HEK293 (cell line): ENCODE results near the gene TNFRSF18.

ENCODE experiments used
- BCL11B ChIP-seq: fragments of 450-650 bp; formaldehyde crosslinking; IDR thresholded peaks from 2 replicates; pipeline ENCODE4 v1.5.1; 2016; ENCODE audit warnings: low read depth, missing biosample characterization, missing genetic modification characterization
- GLIS2 ChIP-seq: fragments of 450-650 bp; formaldehyde crosslinking; IDR thresholded peaks from 2 replicates; pipeline ENCODE4 v1.5.1; 2016; ENCODE audit warnings: missing biosample characterization, missing genetic modification characterization
- IKZF3 ChIP-seq: fragments of 450-650 bp; IDR thresholded peaks from 2 replicates; pipeline ENCODE4 v1.5.0; 2018; ENCODE audit warnings: missing biosample characterization, mild to moderate bottlenecking, missing genetic modification characterization, moderate library complexity
- KLF1 ChIP-seq: fragments of 450-650 bp; formaldehyde crosslinking; IDR thresholded peaks from 2 replicates; pipeline ENCODE4 v1.5.1; 2016; ENCODE audit warnings: missing biosample characterization, missing genetic modification characterization
- KLF8 ChIP-seq: fragments of 450-650 bp; formaldehyde crosslinking; IDR thresholded peaks from 2 replicates; pipeline ENCODE4 v1.5.1; 2016; ENCODE audit warnings: missing biosample characterization, missing genetic modification characterization
- MEIS1 ChIP-seq: sonication (generic); formaldehyde crosslinking; IDR thresholded peaks from 2 replicates; pipeline ENCODE4 v1.8.1; 2022; ENCODE audit warnings: missing genetic modification reagents, mild to moderate bottlenecking, borderline replicate concordance
- MZF1 ChIP-seq: fragments of 450-650 bp; formaldehyde crosslinking; IDR thresholded peaks from 2 replicates; pipeline ENCODE4 v1.5.1; 2017; ENCODE audit warnings: missing biosample characterization, missing genetic modification characterization, borderline replicate concordance
- RBAK ChIP-seq: fragments of 450-650 bp; formaldehyde crosslinking; IDR thresholded peaks from 2 replicates; pipeline ENCODE4 v1.5.1; 2016; ENCODE audit warnings: missing biosample characterization, missing genetic modification characterization
- SP2 ChIP-seq: fragments of 450-650 bp; formaldehyde crosslinking; IDR thresholded peaks from 2 replicates; pipeline ENCODE4 v1.5.1; 2016; ENCODE audit warnings: missing biosample characterization, missing genetic modification characterization
- SP7 ChIP-seq: fragments of 450-650 bp; formaldehyde crosslinking; IDR thresholded peaks from 2 replicates; pipeline ENCODE4 v1.5.1; 2016; ENCODE audit warnings: missing biosample characterization, missing genetic modification characterization
- ZBTB7A ChIP-seq: fragments of 450-650 bp; formaldehyde crosslinking; IDR thresholded peaks from 2 replicates; pipeline ENCODE4 v1.5.1; 2016; ENCODE audit warnings: low read depth, missing biosample characterization, missing genetic modification characterization
- ZFHX2 ChIP-seq: fragments of 450-650 bp; formaldehyde crosslinking; conservative IDR thresholded peaks from 2 replicates; pipeline ENCODE4 v1.5.1; 2016; ENCODE audit warnings: missing biosample characterization, missing genetic modification characterization
- ZNF140 ChIP-seq: fragments of 450-650 bp; formaldehyde crosslinking; IDR thresholded peaks from 2 replicates; pipeline ENCODE4 v1.5.1; 2016; ENCODE audit warnings: missing biosample characterization, missing genetic modification characterization
- ZNF146 ChIP-seq: fragments of 450-650 bp; formaldehyde crosslinking; IDR thresholded peaks from 2 replicates; pipeline ENCODE4 v1.5.1; 2016; ENCODE audit warnings: missing biosample characterization, missing genetic modification characterization
- ZNF24 ChIP-seq: fragments of 450-650 bp; formaldehyde crosslinking; IDR thresholded peaks from 2 replicates; pipeline ENCODE4 v1.5.1; 2016; ENCODE audit warnings: missing biosample characterization, missing genetic modification characterization
- ZNF350 ChIP-seq: fragments of 450-650 bp; formaldehyde crosslinking; IDR thresholded peaks from 2 replicates; pipeline ENCODE4 v1.5.0; 2017; ENCODE audit warnings: missing biosample characterization, mild to moderate bottlenecking, missing genetic modification characterization
- ZNF37A ChIP-seq: fragments of 450-650 bp; IDR thresholded peaks from 2 replicates; pipeline ENCODE4 v1.5.1; 2018; ENCODE audit warnings: missing biosample characterization, missing genetic modification characterization
- ZNF391 ChIP-seq: fragments of 450-650 bp; formaldehyde crosslinking; IDR thresholded peaks from 2 replicates; pipeline ENCODE4 v1.5.1; 2016; ENCODE audit warnings: low read depth, missing biosample characterization, missing genetic modification characterization, borderline replicate concordance
- ZNF426 ChIP-seq: fragments of 450-650 bp; formaldehyde crosslinking; IDR thresholded peaks from 2 replicates; pipeline ENCODE4 v1.5.1; 2017; ENCODE audit warnings: missing biosample characterization, missing genetic modification characterization, mild to moderate bottlenecking, inconsistent platforms, moderate library complexity
- ZNF48 ChIP-seq: fragments of 450-650 bp; formaldehyde crosslinking; IDR thresholded peaks from 2 replicates; pipeline ENCODE4 v1.5.1; 2016; ENCODE audit warnings: missing biosample characterization, missing genetic modification characterization
- ZNF558 ChIP-seq: fragments of 450-650 bp; formaldehyde crosslinking; IDR thresholded peaks from 2 replicates; pipeline ENCODE4 v1.5.1; 2016; ENCODE audit warnings: missing biosample characterization, missing genetic modification characterization
- ZNF596 ChIP-seq: fragments of 450-650 bp; IDR thresholded peaks from 2 replicates; pipeline ENCODE4 v1.5.0; 2018; ENCODE audit warnings: missing biosample characterization, mild to moderate bottlenecking, missing genetic modification characterization, moderate library complexity
- ZNF707 ChIP-seq: fragments of 450-650 bp; formaldehyde crosslinking; IDR thresholded peaks from 2 replicates; pipeline ENCODE4 v1.5.1; 2016; ENCODE audit warnings: missing biosample characterization, missing genetic modification characterization
- ZNF776 ChIP-seq: fragments of 450-650 bp; formaldehyde crosslinking; IDR thresholded peaks from 2 replicates; pipeline ENCODE4 v1.5.0; 2017; ENCODE audit warnings: missing biosample characterization, missing genetic modification characterization, borderline replicate concordance
- ZNF792 ChIP-seq: fragments of 450-650 bp; formaldehyde crosslinking; IDR thresholded peaks from 2 replicates; pipeline ENCODE4 v1.5.1; 2016; ENCODE audit warnings: missing biosample characterization, missing genetic modification characterization
- ZSCAN23 ChIP-seq: fragments of 450-650 bp; formaldehyde crosslinking; IDR thresholded peaks from 2 replicates; pipeline ENCODE4 v1.5.1; 2016; ENCODE audit warnings: missing biosample characterization, missing genetic modification characterization
- TF ChIP-seq, protein P1 (sequence below): fragments of 450-650 bp; formaldehyde crosslinking; IDR thresholded peaks from 2 replicates; pipeline ENCODE4 v1.5.1; 2017; ENCODE audit warnings: missing biosample characterization, missing genetic modification characterization
- TF ChIP-seq, protein P2 (sequence below): fragments of 450-650 bp; formaldehyde crosslinking; IDR thresholded peaks from 2 replicates; pipeline ENCODE4 v1.5.1; 2017; ENCODE audit warnings: missing biosample characterization, missing genetic modification characterization
- TF ChIP-seq, protein P3 (sequence below): fragments of 450-650 bp; IDR thresholded peaks from 2 replicates; pipeline ENCODE4 v1.5.1; 2018; ENCODE audit warnings: missing biosample characterization, mild to moderate bottlenecking, missing genetic modification characterization
- TF ChIP-seq, protein P4 (sequence below): fragments of 450-650 bp; formaldehyde crosslinking; IDR thresholded peaks from 2 replicates; pipeline ENCODE4 v1.5.1; 2016; ENCODE audit warnings: missing biosample characterization, missing genetic modification characterization
- TF ChIP-seq, protein P5 (sequence below): IDR thresholded peaks from 2 replicates; pipeline ENCODE4 v1.6.1; 2011; ENCODE audit warnings: mild to moderate bottlenecking, low read depth, low read length, borderline replicate concordance

The TNFRSF18 gene

DNA sequence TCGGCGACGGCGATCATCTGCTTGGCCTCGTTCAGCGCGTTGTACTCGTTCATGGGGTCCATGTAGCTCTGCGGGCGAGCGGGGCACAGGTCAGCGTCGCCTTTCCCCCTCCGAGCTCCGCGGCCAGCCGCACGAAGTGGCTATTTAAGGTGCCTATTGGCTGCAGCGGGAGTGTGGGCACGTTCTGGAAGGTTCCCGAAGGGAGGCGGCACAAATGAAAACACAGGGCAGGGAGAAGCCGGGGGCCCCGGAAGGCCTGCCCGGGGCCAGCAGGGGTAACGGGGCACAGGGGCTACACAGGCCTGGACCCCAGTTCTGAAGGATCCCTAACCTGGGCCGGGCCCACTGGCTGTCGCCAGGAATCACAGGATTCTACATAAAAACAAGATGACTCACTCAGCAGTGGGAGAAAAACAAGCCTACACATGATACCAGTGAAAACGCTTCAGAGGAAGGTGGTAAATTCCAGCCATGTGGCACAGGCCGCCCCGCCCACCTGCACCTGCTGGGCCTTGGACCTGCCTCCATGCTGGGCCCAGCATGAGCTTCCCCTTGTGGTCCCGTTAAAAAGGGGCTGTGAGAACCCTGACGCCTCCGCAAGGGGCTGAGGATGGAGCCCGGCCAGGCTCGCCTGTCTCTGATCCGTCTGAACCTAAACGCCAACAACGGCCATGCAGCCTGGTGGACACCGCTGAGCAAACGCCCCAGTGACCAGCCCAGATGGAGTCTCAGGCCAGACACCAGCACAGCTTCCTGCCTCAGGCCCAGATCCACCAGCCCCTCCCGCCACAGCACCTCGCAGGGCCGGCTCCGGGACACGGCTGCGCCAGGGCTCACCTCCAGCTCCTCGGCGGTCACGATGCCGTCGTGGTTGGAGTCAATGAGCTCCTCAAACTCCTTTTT, 11.5 kb upstream of the TNFRSF18 start (continued):
- TF ChIP-seq BCL11B (tag by site-specific recombination) (no peak), ZBTB7A (tag by site-specific recombination) (no peak), KLF8 (tag by site-specific recombination) (peak; percentile 43; the same call in 1 of the 2 replicates), ZNF37A (tag by site-specific recombination) (no peak), MZF1 (tag by site-specific recombination) (no peak), RBAK (tag by site-specific recombination) (no peak), ZNF558 (tag by site-specific recombination) (no peak), ZNF776 (tag by site-specific recombination) (no peak), ZNF426 (no peak), ZNF146 (tag by site-specific recombination) (no peak), GLIS2 (tag by site-specific recombination) (peak; percentile 67), SP2 (tag by site-specific recombination) (peak; percentile 47), ZFHX2 (tag by site-specific recombination) (peak; percentile 97), IKZF3 (tag by site-specific recombination) (no peak), ZNF391 (tag by site-specific recombination) (no peak), ZNF140 (tag by site-specific recombination) (no peak), SP7 (tag by site-specific recombination) (peak; percentile 81), ZNF24 (no peak), ZNF792 (tag by site-specific recombination) (no peak), ZSCAN23 (no peak), ZNF707 (no peak), KLF1 (tag by site-specific recombination) (peak; percentile 76), ZNF48 (no peak), ZNF350 (no peak), ZNF596 (tag by site-specific recombination) (no peak), MEIS1 (CRISPR knock-in tag) (no peak)
- TF ChIP-seq, protein P1, sequence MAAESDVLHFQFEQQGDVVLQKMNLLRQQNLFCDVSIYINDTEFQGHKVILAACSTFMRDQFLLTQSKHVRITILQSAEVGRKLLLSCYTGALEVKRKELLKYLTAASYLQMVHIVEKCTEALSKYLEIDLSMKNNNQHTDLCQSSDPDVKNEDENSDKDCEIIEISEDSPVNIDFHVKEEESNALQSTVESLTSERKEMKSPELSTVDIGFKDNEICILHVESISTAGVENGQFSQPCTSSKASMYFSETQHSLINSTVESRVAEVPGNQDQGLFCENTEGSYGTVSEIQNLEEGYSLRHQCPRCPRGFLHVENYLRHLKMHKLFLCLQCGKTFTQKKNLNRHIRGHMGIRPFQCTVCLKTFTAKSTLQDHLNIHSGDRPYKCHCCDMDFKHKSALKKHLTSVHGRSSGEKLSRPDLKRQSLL (tag by site-specific recombination), result peak; percentile 36; the same call in 1 of the 2 replicates
- TF ChIP-seq, protein P2, sequence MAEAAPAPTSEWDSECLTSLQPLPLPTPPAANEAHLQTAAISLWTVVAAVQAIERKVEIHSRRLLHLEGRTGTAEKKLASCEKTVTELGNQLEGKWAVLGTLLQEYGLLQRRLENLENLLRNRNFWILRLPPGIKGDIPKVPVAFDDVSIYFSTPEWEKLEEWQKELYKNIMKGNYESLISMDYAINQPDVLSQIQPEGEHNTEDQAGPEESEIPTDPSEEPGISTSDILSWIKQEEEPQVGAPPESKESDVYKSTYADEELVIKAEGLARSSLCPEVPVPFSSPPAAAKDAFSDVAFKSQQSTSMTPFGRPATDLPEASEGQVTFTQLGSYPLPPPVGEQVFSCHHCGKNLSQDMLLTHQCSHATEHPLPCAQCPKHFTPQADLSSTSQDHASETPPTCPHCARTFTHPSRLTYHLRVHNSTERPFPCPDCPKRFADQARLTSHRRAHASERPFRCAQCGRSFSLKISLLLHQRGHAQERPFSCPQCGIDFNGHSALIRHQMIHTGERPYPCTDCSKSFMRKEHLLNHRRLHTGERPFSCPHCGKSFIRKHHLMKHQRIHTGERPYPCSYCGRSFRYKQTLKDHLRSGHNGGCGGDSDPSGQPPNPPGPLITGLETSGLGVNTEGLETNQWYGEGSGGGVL, result no peak
- TF ChIP-seq, protein P3, sequence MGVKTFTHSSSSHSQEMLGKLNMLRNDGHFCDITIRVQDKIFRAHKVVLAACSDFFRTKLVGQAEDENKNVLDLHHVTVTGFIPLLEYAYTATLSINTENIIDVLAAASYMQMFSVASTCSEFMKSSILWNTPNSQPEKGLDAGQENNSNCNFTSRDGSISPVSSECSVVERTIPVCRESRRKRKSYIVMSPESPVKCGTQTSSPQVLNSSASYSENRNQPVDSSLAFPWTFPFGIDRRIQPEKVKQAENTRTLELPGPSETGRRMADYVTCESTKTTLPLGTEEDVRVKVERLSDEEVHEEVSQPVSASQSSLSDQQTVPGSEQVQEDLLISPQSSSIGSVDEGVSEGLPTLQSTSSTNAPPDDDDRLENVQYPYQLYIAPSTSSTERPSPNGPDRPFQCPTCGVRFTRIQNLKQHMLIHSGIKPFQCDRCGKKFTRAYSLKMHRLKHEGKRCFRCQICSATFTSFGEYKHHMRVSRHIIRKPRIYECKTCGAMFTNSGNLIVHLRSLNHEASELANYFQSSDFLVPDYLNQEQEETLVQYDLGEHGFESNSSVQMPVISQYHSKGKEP (tag by site-specific recombination), result no peak
- TF ChIP-seq, protein P4, sequence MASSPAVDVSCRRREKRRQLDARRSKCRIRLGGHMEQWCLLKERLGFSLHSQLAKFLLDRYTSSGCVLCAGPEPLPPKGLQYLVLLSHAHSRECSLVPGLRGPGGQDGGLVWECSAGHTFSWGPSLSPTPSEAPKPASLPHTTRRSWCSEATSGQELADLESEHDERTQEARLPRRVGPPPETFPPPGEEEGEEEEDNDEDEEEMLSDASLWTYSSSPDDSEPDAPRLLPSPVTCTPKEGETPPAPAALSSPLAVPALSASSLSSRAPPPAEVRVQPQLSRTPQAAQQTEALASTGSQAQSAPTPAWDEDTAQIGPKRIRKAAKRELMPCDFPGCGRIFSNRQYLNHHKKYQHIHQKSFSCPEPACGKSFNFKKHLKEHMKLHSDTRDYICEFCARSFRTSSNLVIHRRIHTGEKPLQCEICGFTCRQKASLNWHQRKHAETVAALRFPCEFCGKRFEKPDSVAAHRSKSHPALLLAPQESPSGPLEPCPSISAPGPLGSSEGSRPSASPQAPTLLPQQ, result peak; percentile 80
- TF ChIP-seq, protein P5, sequence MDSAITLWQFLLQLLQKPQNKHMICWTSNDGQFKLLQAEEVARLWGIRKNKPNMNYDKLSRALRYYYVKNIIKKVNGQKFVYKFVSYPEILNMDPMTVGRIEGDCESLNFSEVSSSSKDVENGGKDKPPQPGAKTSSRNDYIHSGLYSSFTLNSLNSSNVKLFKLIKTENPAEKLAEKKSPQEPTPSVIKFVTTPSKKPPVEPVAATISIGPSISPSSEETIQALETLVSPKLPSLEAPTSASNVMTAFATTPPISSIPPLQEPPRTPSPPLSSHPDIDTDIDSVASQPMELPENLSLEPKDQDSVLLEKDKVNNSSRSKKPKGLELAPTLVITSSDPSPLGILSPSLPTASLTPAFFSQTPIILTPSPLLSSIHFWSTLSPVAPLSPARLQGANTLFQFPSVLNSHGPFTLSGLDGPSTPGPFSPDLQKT, result no peak
